AG04450 (cell line): ENCODE results near the gene SERTAD2. TPM values are rescaled to one million over a fixed set of nuclear protein-coding genes. Genes with fewer than 3 reads are reported as not detected.

ENCODE experiments used
- CTCF ChIA-PET: fragments of 300-600, 350-600 bp; formaldehyde crosslinking; extraction: SDS; loops from one replicate; lab custom pipeline; 2022; ENCODE audit warnings: antibody characterized with exemption, inconsistent platforms; lab: Charles Lee
- POLR2A ChIA-PET: fragments of 350-600 bp; formaldehyde crosslinking; extraction: SDS; loops from one replicate; lab custom pipeline; 2021; ENCODE audit warnings: antibody characterized with exemption, inconsistent platforms; lab: Yijun Ruan, JAX
- DNase-seq: peaks from one replicate; pipeline ENCODE4 v3.0.0-alpha.2; 2011; ENCODE audit warnings: low read depth, low spot score
- H3K27ac ChIP-seq: one replicate; pipeline ENCODE4 v1.5.1; 2012; ENCODE audit warnings: low read depth, low read length, control low read depth
- H3K27me3 ChIP-seq: one replicate; pipeline ENCODE4 v1.6.0; 2012; ENCODE audit warnings: low read length; ENCODE audit not compliant: control insufficient read depth, insufficient read depth
- H3K4me3 ChIP-seq: 2 replicates; pipeline ENCODE4 v1.5.1; 2011; ENCODE audit warnings: mild to moderate bottlenecking, low read depth, low read length, control low read depth
- H3K9me3 ChIP-seq: 2 replicates; pipeline ENCODE4 v1.5.1; 2012; ENCODE audit warnings: low read length; ENCODE audit not compliant: control insufficient read depth, insufficient read depth
- CTCF ChIP-seq: IDR thresholded peaks from 2 replicates; pipeline ENCODE4 v1.5.1; 2011; ENCODE audit warnings: low read depth, low read length, control low read depth, inconsistent platforms
- polyA plus RNA-seq: library from polyadenylated mRNA; depleted of rRNA; stranded (reverse); fragments of >200 nt; gene quantifications from 2 replicates; pipeline ENCODE4 v1.2.3, GENCODE V29; 2011

The SERTAD2 gene
- polyA plus RNA-seq, 1 experiment, result 10.1 TPM

DNA sequence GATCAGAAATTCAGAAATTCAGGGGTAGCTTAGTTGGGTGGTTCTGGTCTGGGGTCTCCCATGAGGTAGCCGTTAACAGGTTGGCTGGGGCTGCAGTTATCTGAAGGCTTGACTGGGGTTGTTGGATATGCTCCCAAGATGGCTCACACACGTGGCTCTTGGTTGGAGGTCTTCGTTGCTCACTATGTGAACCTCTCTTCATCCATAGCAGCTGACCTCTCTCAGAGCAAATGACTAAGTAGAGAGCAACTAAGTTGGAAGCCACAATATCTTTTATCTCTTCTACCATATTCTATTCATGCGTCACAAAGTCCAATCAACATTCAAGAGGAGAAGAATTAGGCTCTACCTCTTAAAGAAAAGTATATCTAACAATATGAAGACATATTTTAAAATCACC lies 38.7 kb upstream of the SERTAD2 start:
- Histone ChIP-seq H3K27me3 (no peaks in the 10 kb centered on the region), H3K4me3 (no peak overlapping the region), H3K27ac (no peak overlapping the region), H3K9me3 (peaks cover 2% of the 10 kb centered on the region; the same call in 1 of the 2 replicates)
- no peak for TF ChIP-seq CTCF
- ChIA-PET POLR2A (interaction anchor here (0.7 kb wide), 1 partner anchor 326 kb away, joined by 6 read pairs; no protein-coding TSS in a partner anchor), CTCF (interaction anchor here (0.7 kb wide), 1 partner anchor 39 kb away, joined by 3 read pairs; the partner anchor contains the start of gene SERTAD2)
- no peak for DNase-seq

- H3K9me3 ChIP-seq, result peaks cover 2% of the 10 kb centered on the region; the same call in 1 of the 2 replicates
- H3K27me3 ChIP-seq, result no peaks in the 10 kb centered on the region
- ChIA-PET POLR2A (no interaction called here), CTCF (interaction anchor here (0.6 kb wide), 1 partner anchor 344 kb away, joined by 3 read pairs; no protein-coding TSS in a partner anchor)
- DNase-seq, result no peak
- H3K4me3 ChIP-seq, result no peak overlapping the region
- TF ChIP-seq CTCF, result no peak
- H3K27ac ChIP-seq, result no peak overlapping the region
These were observed 35.2 kb upstream of the SERTAD2 start for GRCh38 chr2:64688909-64689308.

GRCh38 chr2:64686283-64686956 lies 32.7 kb upstream of the SERTAD2 start:
- no peaks in the 10 kb centered on the region for H3K9me3 ChIP-seq
- no peak for DNase-seq
- ChIA-PET POLR2A (interaction anchor here (1.3 kb wide), 1 partner anchor 32 kb away, joined by 5 read pairs; the partner anchor contains the start of gene SERTAD2), CTCF (interaction anchor here (1.6 kb wide), 1 partner anchor 33 kb away, joined by 3 read pairs; the partner anchor contains the start of gene SERTAD2)
- H3K27ac ChIP-seq, result no peak overlapping the region
- H3K27me3 ChIP-seq, result no peaks in the 10 kb centered on the region
- no peak overlapping the region for H3K4me3 ChIP-seq
- TF ChIP-seq CTCF, result no peak

DNA sequence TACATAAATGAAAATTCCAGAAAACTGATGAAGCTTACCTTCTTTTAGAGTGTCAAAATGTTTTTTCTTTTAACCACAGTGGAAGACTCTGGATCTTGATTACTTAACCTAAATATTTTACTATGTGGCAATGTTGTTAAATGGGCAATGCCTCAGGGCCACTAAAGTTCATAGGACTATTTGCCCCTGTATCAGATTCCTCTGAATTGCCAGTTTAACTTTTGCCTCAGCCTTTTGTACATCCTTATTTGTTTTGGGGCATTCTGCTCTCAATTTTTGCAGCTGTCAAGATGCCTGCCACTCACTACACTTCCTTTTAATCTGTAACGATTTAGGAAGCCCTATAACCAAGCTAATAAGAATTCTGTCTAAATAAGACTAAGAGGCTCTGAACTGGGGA lies 31.7 kb upstream of the SERTAD2 start:
- no peaks in the 10 kb centered on the region for H3K9me3 ChIP-seq
- no peak overlapping the region for H3K4me3 ChIP-seq
- H3K27me3 ChIP-seq, result no peaks in the 10 kb centered on the region
- ChIA-PET CTCF (interaction anchor here (0.9 to 1.6 kb wide), 2 partner anchors 32 to 66 kb away, joined by 3 read pairs; partner anchors contain the start of gene SERTAD2), POLR2A (interaction anchor here (1.3 kb wide), 1 partner anchor 31 kb away, joined by 5 read pairs; the partner anchor contains the start of gene SERTAD2)
- no peak for DNase-seq
- no peak for TF ChIP-seq CTCF
- no peak overlapping the region for H3K27ac ChIP-seq
